ENCODE data around the gene RCAN1. TPM values are rescaled to one million over a fixed set of nuclear protein-coding genes. Genes with fewer than 3 reads are reported as not detected.

RCAN1 gene
- total RNA-seq, 1 experiment from 2014 or later = 9.7 TPM

DNA sequence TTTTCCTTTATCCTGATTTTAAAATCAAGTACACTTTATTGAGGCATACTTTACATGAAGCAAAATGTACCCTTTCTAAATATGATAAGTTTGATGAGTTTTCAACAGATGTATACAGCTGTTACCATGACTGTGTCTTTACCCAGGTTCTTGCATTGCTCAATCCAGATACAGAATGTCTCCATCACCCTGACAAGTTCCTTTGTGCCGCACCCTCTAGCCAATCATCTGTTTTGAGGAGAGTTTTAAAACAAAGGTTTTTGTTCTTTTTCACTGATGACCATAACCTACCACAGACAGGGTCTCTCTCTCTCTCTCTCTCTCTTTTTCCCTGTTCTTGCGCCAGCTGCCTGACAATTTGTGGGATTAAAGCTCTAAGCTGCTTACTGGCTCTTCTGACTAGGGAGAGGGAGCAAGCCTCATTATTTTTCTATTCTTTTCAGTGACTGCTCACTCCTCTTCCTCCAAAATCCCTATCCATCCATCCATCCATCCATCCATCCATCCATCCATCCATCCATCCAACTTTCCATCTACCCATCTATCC is 101.7 kb downstream of the RCAN1 start (continued):
- no peak for TF ChIP-seq ELF1 (IDR thresholded peaks at IDR 0.05; ENCODE audit: borderline replicate concordance, low read depth)
- no peak for TF ChIP-seq FOSL1 (IDR thresholded peaks at IDR 0.05; ENCODE audit: low read depth)
- no peak for TF ChIP-seq ZFX (IDR thresholded peaks at IDR 0.05)
- no peak for TF ChIP-seq CBX3 (IDR thresholded peaks at IDR 0.05; ENCODE audit: low read depth)
- no peak for TF ChIP-seq POLR2A (IDR thresholded peaks at IDR 0.05; ENCODE audit: borderline replicate concordance, extremely low read depth, insufficient read depth, insufficient read length)

DNA sequence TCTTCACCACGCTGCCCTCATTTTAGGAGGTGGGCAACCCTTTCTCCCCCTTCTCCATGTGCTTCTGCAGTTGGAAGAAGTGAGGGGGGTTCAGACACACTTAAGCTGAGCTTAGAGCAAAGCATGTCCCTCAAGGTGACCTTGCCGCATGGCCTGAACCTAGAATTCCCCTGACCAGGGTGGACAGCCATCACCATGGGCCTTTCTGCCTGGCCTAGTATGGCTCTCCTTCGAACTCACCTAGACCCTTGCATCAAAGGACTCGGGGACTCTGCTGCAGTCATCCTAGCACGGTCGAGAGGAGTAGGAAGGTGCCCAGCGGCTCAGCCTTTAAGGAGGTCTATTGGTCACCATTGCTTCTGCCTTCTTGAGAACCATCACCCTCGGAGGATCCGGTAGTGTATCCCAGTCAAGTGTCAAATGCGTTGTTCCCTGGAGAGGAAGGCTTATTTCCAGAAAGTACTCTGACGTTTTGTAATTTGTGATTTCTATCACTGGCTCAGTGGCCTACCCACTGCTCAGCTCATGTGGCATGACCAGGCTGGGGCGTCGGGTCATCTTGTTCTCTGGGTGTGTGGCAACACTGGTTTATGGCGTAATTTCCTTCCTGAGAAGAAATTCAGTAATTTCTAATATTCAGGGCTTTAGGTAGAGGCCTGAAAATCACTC is 103.0 kb downstream of the RCAN1 start, which contains the start of gene KCNE1:
TSS of gene KCNE1 (minus strand) at position 424 of the 669 bp plus-strand sequence. CDS start 62,576 bp downstream, outside the sequence.
- no peak for ATAC-seq
- no peak for DNase-seq (ENCODE audit: low read depth, low spot score)
- Histone ChIP-seq H3K4me2 (ENCODE audit: low read length) (no peak within 1 kb of the TSS), H3K4me1 (ENCODE audit: control insufficient read depth in 1 of 2, insufficient read depth in 2 of 2, low read length in 2 of 2) (no peaks in the 10 kb centered on the region; a peak in 1 of 4 replicates), H3K27me3 (ENCODE audit: insufficient read depth, low read length) (no peaks in the 10 kb centered on the region), H2AFZ (ENCODE audit: low read depth, low read length, poor library complexity, severe bottlenecking) (no peak within 1 kb of the TSS), H3K4me3 (replicated peaks in 1 of 2; ENCODE audit: low read depth in 1 of 2, low read length in 2 of 2) (no peak within 1 kb of the TSS), H3K9ac (ENCODE audit: low read length) (no peak within 1 kb of the TSS), H4K20me1 (ENCODE audit: insufficient read depth) (no peaks in the 10 kb centered on the region), H3K9me2 (ENCODE audit: insufficient read depth) (no peaks in the 10 kb centered on the region), H3K36me3 (ENCODE audit: control insufficient read depth in 1 of 2, insufficient read depth in 2 of 2, low read length in 2 of 2) (no peaks in the 10 kb centered on the region), H3K27ac (ENCODE audit: low read depth, low read length) (no peak within 1 kb of the TSS), H3K79me2 (ENCODE audit: insufficient read depth, low read length) (no peaks in the 10 kb centered on the region), H3K9me3 (ENCODE audit: control insufficient read depth in 1 of 2, insufficient read depth in 1 of 2, low read depth in 1 of 2, low read length in 2 of 2) (no peaks in the 10 kb centered on the region)
- TF ChIP-seq SIN3A (IDR thresholded peaks at IDR 0.05; ENCODE audit: low read depth) = no peak
- no peak for TF ChIP-seq RAD21 (IDR thresholded peaks at IDR 0.05; ENCODE audit: low read depth)
- RAD21 ChIA-PET (ENCODE audit: low non-redundant PET in 1 of 2, low total read pairs in 2 of 2, uncharacterized antibody in 2 of 2, unreplicated experiment in 2 of 2) = no interaction called here
- POLR2A ChIA-PET = no interaction called here
- BruUV-seq (replicated peaks) = no TSS peak
- intact Hi-C loops (cut with micrococcal nuclease) = no loop called here
- CTCF ChIA-PET = no interaction called here

DNA sequence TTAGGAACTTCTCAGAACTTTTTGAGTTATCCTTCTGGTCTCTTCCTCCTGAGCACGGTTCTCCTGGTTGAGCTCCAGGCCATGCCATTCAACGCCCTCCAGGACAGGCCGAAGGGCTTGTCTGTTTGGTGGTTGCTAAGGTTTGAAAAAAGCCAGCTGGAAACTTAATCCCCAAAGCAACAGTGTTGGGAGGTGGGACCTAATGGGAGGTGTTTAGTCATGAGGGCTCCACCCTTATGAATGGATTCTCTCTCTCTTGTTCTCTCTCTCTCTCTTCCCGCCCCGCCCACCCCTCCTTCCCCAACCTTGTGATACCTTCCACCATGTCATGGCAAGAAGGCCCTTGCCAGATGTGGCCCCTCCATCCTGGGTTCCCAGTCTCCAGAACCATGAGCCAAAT is 103.7 kb downstream of the RCAN1 start:
- no peak overlapping the region for H3K9ac ChIP-seq (ENCODE audit: low read length)
- H3K4me2 ChIP-seq (ENCODE audit: low read length) = no peak overlapping the region
- H2AFZ ChIP-seq (ENCODE audit: low read depth, low read length, poor library complexity, severe bottlenecking) = no peak overlapping the region
- H3K27ac ChIP-seq (ENCODE audit: low read depth, low read length) = no peak overlapping the region
- intact Hi-C loops (cut with micrococcal nuclease) = no loop called here
- DNase-seq (ENCODE audit: low read depth, low spot score) = no peak
- BruUV-seq (replicated peaks) = no TSS peak
- no peaks in the 10 kb centered on the region for H3K9me2 ChIP-seq (ENCODE audit: insufficient read depth)
- no peak for ATAC-seq
- no peaks in the 10 kb centered on the region for H3K36me3 ChIP-seq (ENCODE audit: control insufficient read depth in 1 of 2, insufficient read depth in 2 of 2, low read length in 2 of 2)
- ChIA-PET POLR2A (no interaction called here), RAD21 (ENCODE audit: low non-redundant PET in 1 of 2, low total read pairs in 2 of 2, uncharacterized antibody in 2 of 2, unreplicated experiment in 2 of 2) (interaction anchor here in 1 of 2 experiments (1.5 kb wide), 1 partner anchor 120 kb away, joined by 3 read pairs; no protein-coding TSS in a partner anchor), CTCF (interaction anchor here (1.1 to 1.6 kb wide), 10 partner anchors 9 to 120 kb away, joined by 3 to 23 read pairs (median 4); no protein-coding TSS in a partner anchor)
- H3K27me3 ChIP-seq (ENCODE audit: insufficient read depth, low read length) = no peaks in the 10 kb centered on the region
- no peaks in the 10 kb centered on the region for H3K79me2 ChIP-seq (ENCODE audit: insufficient read depth, low read length)
- H3K4me3 ChIP-seq (replicated peaks in 1 of 2; ENCODE audit: low read depth in 1 of 2, low read length in 2 of 2) = no peak overlapping the region
- no peaks in the 10 kb centered on the region for H4K20me1 ChIP-seq (ENCODE audit: insufficient read depth)
- no peaks in the 10 kb centered on the region for H3K9me3 ChIP-seq (ENCODE audit: control insufficient read depth in 1 of 2, insufficient read depth in 1 of 2, low read depth in 1 of 2, low read length in 2 of 2)
- no peaks in the 10 kb centered on the region; a peak in 1 of 4 replicates for H3K4me1 ChIP-seq (ENCODE audit: control insufficient read depth in 1 of 2, insufficient read depth in 2 of 2, low read length in 2 of 2)
- TF ChIP-seq ZFX (IDR thresholded peaks at IDR 0.05) = no peak
- no peak for TF ChIP-seq FOSL1 (IDR thresholded peaks at IDR 0.05; ENCODE audit: low read depth)
- TF ChIP-seq POLR2A (IDR thresholded peaks at IDR 0.05; ENCODE audit: borderline replicate concordance, extremely low read depth, insufficient read depth, insufficient read length) = no peak
- no peak for TF ChIP-seq EGR1 (IDR thresholded peaks at IDR 0.05; ENCODE audit: low read depth)
- TF ChIP-seq YY1 (IDR thresholded peaks at IDR 0.05; ENCODE audit: extremely low read depth, insufficient replicate concordance, low read depth, low read length) = no peak
- no peak for TF ChIP-seq CEBPB (IDR thresholded peaks at IDR 0.05; ENCODE audit: low read depth)
- TF ChIP-seq RAD21 (IDR thresholded peaks at IDR 0.05; ENCODE audit: low read depth) = no peak
- no peak for TF ChIP-seq ELF1 (IDR thresholded peaks at IDR 0.05; ENCODE audit: borderline replicate concordance, low read depth)
- no peak for TF ChIP-seq ATF3 (IDR thresholded peaks at IDR 0.05)
- TF ChIP-seq REST (IDR thresholded peaks at IDR 0.05; ENCODE audit: low read depth) = no peak
